Osteocyte (in vitro differentiated cells): ENCODE data around the gene IGHMBP2. TPM values are rescaled to one million over a fixed set of nuclear protein-coding genes. Genes with fewer than 3 reads are reported as not detected.

Source experiments
- DNase-seq: peaks from one replicate; pipeline ENCODE4 v3.0.0; 2021; ENCODE audit warnings: mixed read lengths; ENCODE audit not compliant: unreplicated experiment; ENCODE audit errors: extremely low spot score
- H3K27ac Mint-ChIP-seq: one replicate; pipeline ENCODE4 v1.8.0; 2021; ENCODE audit warnings: mild to moderate bottlenecking, mixed read lengths; ENCODE audit not compliant: unreplicated experiment
- H3K27me3 Mint-ChIP-seq: one replicate; pipeline ENCODE4 v1.8.0; 2021; ENCODE audit warnings: mixed read lengths; ENCODE audit not compliant: unreplicated experiment
- H3K36me3 Mint-ChIP-seq: one replicate; pipeline ENCODE4 v1.8.0; 2021; ENCODE audit warnings: mixed read lengths; ENCODE audit not compliant: unreplicated experiment
- H3K4me1 Mint-ChIP-seq: one replicate; pipeline ENCODE4 v1.8.0; 2021; ENCODE audit warnings: mixed read lengths; ENCODE audit not compliant: unreplicated experiment
- H3K4me3 Mint-ChIP-seq: one replicate; pipeline ENCODE4 v1.8.0; 2021; ENCODE audit warnings: mild to moderate bottlenecking, moderate library complexity, mixed read lengths; ENCODE audit not compliant: unreplicated experiment
- H3K9me3 Mint-ChIP-seq: one replicate; pipeline ENCODE4 v1.8.0; 2021; ENCODE audit warnings: mixed read lengths; ENCODE audit not compliant: unreplicated experiment
- CTCF ChIP-seq: fragments of 200-600 bp; sonication (generic); IDR thresholded peaks from 2 replicates; pipeline ENCODE4 v1.5.0; 2021; ENCODE audit warnings: antibody characterized with exemption, mild to moderate bottlenecking, moderate library complexity
- total RNA-seq: library from RNA; stranded (reverse); gene quantifications from 2 replicates; pipeline ENCODE4 v1.2.1, GENCODE V29; 2021

Gene IGHMBP2
- total RNA-seq, 1 donor from 2014 or later: 30.5 TPM

DNA sequence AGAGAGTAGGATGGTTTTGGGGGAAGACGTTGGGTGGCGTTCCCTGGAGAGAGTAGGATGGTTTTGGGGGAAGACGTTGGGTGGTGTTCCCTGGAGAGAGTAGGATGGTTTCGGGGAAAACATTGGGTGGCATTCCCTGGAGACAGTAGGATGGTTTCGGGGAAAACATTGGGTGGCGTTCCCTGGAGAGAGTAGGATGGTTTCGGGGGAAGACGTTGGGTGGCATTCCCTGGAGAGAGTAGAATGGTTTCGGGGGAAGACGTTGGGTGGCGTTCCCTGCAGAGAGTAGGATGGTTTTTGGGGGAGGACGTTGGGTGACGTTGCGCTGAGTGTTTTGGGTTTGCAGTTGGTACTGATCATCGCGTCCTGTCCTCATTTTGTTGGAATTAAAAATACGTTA lies 28.2 kb downstream of the IGHMBP2 start:
- no peak for DNase-seq
- Mint-ChIP-seq H3K27ac (no peak overlapping the region), H3K36me3 (peaks cover 39% of the 10 kb centered on the region), H3K4me1 (no peaks in the 10 kb centered on the region), H3K9me3 (no peaks in the 10 kb centered on the region), H3K4me3 (no peak overlapping the region), H3K27me3 (no peaks in the 10 kb centered on the region)
- TF ChIP-seq CTCF: no peak

DNA sequence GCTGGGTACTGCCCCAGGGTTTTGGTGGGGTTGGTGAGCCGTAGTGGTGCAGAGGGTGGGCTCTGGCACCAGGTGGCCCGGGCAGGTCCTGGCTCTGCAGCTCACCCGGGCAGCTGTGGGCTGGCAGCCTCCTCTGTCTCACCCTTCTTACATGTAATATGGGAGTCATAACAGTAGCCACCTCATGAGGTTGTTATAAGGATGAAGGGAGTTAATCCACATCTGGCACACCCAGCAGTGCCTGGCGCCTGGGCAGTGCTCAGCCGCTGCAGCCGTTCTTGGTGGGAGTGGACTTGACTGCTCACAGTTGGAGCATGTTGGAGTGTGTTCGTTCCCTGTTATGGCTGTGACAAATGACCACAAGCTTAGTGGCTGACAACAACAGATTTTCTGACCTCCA lies 28.7 kb downstream of the IGHMBP2 start:
- Mint-ChIP-seq H3K27ac (no peak overlapping the region), H3K36me3 (peaks cover 34% of the 10 kb centered on the region), H3K27me3 (no peaks in the 10 kb centered on the region), H3K4me1 (no peaks in the 10 kb centered on the region), H3K4me3 (no peak overlapping the region), H3K9me3 (no peaks in the 10 kb centered on the region)
- TF ChIP-seq CTCF: no peak
- DNase-seq: no peak

- Mint-ChIP-seq H3K4me1 (no peaks in the 10 kb centered on the region), H3K27me3 (no peaks in the 10 kb centered on the region), H3K4me3 (no peak overlapping the region), H3K27ac (no peak overlapping the region), H3K36me3 (peaks cover 27% of the 10 kb centered on the region), H3K9me3 (no peaks in the 10 kb centered on the region)
- TF ChIP-seq CTCF: no peak
- no peak for DNase-seq
These were observed 29.4 kb downstream of the IGHMBP2 start for GRCh38 chr11:68932933-68933577.

GRCh38 chr11:68933605-68934320 lies 30.1 kb downstream of the IGHMBP2 start:
- H3K9me3 Mint-ChIP-seq: no peaks in the 10 kb centered on the region

More at GRCh38 chr11:68933605-68934320, 30.1 kb downstream of the IGHMBP2 start:
- H3K36me3 Mint-ChIP-seq: peaks cover 28% of the 10 kb centered on the region
- no peak overlapping the region for H3K4me3 Mint-ChIP-seq
- DNase-seq: no peak
- no peak for TF ChIP-seq CTCF
- no peaks in the 10 kb centered on the region for H3K27me3 Mint-ChIP-seq
- H3K4me1 Mint-ChIP-seq: no peaks in the 10 kb centered on the region
- no peak overlapping the region for H3K27ac Mint-ChIP-seq
